ENCODE results near the gene CAPN12.

GRCh38 chr19:38686530-38686888, 57.8 kb downstream of the CAPN12 start:
- no peak for TF ChIP-seq MAX (IDR thresholded peaks at IDR 0.05)
- TF ChIP-seq TEAD4 (IDR thresholded peaks at IDR 0.05): no peak
- no peak for TF ChIP-seq ZBTB7A (IDR thresholded peaks at IDR 0.05; ENCODE audit: low read depth)
- TF ChIP-seq CREB1 (IDR thresholded peaks at IDR 0.05; ENCODE audit: low read depth): no peak
- TF ChIP-seq, protein P1, sequence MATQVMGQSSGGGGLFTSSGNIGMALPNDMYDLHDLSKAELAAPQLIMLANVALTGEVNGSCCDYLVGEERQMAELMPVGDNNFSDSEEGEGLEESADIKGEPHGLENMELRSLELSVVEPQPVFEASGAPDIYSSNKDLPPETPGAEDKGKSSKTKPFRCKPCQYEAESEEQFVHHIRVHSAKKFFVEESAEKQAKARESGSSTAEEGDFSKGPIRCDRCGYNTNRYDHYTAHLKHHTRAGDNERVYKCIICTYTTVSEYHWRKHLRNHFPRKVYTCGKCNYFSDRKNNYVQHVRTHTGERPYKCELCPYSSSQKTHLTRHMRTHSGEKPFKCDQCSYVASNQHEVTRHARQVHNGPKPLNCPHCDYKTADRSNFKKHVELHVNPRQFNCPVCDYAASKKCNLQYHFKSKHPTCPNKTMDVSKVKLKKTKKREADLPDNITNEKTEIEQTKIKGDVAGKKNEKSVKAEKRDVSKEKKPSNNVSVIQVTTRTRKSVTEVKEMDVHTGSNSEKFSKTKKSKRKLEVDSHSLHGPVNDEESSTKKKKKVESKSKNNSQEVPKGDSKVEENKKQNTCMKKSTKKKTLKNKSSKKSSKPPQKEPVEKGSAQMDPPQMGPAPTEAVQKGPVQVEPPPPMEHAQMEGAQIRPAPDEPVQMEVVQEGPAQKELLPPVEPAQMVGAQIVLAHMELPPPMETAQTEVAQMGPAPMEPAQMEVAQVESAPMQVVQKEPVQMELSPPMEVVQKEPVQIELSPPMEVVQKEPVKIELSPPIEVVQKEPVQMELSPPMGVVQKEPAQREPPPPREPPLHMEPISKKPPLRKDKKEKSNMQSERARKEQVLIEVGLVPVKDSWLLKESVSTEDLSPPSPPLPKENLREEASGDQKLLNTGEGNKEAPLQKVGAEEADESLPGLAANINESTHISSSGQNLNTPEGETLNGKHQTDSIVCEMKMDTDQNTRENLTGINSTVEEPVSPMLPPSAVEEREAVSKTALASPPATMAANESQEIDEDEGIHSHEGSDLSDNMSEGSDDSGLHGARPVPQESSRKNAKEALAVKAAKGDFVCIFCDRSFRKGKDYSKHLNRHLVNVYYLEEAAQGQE (IDR thresholded peaks at IDR 0.05; ENCODE audit: low read depth): no peak

Measured in Ishikawa (cell line).